COLO829 (cell line): ENCODE measurements around the gene SPINK14.

Source experiments
- DNase-seq: peaks from one replicate; pipeline ENCODE4 v3.0.0; 2012; ENCODE audit warnings: low spot score

Gene SPINK14

DNA sequence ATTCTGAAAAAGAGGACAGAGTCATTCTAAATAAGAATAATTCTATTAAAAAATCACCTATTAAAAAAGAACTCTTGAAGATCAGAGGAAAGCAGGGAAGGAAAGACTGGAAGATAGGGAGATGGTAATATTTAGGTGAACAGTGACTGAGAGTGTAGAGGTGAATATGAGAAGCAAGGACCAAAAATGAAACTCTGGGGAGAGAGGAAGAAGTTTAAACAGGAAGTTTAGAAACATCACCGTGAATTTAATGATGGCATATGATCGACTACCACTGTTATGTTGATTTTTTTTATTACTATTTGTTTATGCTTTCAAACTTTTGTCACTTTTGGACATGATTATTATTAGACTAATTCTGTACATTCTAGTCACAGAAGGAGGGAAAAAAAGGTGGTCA lies 32.8 kb downstream of the SPINK14 start:
- DNase-seq: no peak

GRCh38 chr5:148202531-148203203 lies 34.3 kb downstream of the SPINK14 start, which contains the start of gene SPINK6:
SPINK6 (plus strand) TSS chr5:148203042; CDS start chr5:148203097, 55 bp downstream.
- DNase-seq: no peak

GRCh38 chr5:148205044-148205806 lies 36.9 kb downstream of the SPINK14 start:
- DNase-seq: no peak

DNA sequence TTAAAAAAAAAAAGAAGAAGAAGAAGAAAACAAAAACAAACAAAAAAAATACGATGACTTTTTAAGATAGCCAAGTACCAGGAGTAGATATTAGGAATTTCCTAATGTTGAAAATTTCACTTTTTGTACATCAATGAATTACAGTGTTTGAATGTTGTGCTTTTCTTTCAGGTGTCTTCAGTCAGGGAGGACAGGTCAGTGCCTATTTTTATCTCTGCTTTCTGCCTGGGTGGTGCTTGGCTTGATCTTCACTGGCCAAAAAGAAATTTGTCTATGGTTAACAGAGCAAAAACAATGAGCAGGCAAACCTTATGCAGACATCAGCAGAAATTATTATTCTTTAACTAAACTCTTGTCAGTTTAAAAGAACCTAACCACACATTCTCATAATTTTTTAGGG lies 37.5 kb downstream of the SPINK14 start:
- no peak for DNase-seq

GRCh38 chr5:148206620-148207019 lies 38.3 kb downstream of the SPINK14 start:
- no peak for DNase-seq

GRCh38 chr5:148208226-148208625 lies 39.9 kb downstream of the SPINK14 start:
- no peak for DNase-seq

DNA sequence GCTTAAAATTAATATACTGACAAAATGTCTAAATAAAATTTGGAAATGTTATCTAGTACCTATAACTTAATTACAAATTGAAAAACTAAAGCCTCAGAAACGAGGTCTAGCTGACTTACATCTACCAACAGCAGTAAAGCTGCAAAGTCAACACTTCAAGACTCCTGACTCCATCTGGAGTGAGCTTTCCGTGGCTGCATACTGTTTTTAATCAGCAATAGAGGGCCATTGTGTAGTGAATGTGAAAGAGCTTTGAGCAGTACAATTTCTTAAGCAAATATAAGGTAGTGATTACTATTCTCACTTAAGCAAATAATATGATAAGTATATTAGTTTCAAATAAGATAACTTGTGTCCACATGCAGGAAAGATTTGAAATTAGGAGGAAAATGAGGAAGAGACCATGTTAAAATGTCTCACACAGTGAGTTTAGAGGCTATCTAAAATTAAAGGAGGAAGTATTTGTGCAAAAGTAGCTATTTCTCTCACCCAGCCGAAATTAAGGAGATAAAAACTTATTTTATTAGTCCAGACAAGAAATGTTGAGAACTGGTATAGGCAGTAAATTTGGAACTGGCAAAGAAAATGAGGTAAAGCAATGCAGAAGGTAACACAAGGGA lies 40.9 kb downstream of the SPINK14 start:
- DNase-seq: no peak

GRCh38 chr5:148214665-148215185 lies 46.4 kb downstream of the SPINK14 start:
- no peak for DNase-seq

GRCh38 chr5:148221508-148221907 lies 53.2 kb downstream of the SPINK14 start:
- DNase-seq: no peak

DNA sequence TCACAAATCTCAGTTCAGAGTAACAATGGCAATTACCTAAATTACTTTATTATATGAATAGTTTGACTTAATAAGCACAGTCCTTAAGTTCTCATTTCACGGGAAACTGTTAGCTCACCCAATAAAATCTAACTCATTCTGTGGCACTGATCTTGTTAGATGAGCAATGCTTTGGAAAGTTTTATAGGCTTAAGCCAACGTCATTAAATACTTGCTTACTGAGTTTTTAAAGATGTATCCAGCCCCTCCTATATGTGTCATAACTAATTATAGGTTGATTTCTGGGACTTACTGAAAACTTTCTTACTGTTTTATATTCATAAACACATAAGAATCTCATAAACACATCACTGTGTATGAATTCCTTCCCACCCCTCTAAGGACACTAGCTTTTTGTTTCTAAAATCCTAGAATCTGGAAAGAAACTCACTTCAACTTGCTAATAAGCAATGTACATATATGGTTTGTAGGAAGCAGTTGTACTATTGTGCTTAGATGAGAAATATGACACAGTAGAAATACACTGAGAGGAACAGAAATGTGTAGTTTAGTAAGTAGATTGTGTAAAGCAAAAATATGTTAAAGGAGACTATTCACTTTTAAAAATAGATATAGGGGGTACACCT lies 55.9 kb downstream of the SPINK14 start:
- no peak for DNase-seq
